Neural cell (in vitro differentiated cells): ENCODE measurements around the gene LYPD6B. TPM values are rescaled to one million over a fixed set of nuclear protein-coding genes. Genes with fewer than 3 reads are reported as not detected.

ENCODE experiments used
- H2AFZ ChIP-seq: fragments of 200-600, 300-800 bp; sonication (generic), shearing (Covaris generic); 2 replicates; pipeline ENCODE4 v1.6.0; 2014; ENCODE audit warnings: low read depth, mild to moderate bottlenecking, antibody characterized with exemption, low read length, moderate library complexity
- H3F3A ChIP-seq: fragments of 200-600 bp; shearing (Covaris generic); 2 replicates; pipeline ENCODE4 v1.6.1; 2016; ENCODE audit warnings: mild to moderate bottlenecking, moderate library complexity, mixed read lengths, antibody characterized with exemption, low read length; ENCODE audit not compliant: insufficient read depth, poor library complexity, severe bottlenecking
- H3K27ac ChIP-seq: fragments of 200-600, 300-800 bp; sonication (generic), shearing (Covaris generic); 2 replicates; pipeline ENCODE4 v1.5.1; 2014; ENCODE audit warnings: mild to moderate bottlenecking, low read length, moderate library complexity
- H3K27me3 ChIP-seq: fragments of 300-800, 200-600 bp; sonication (generic), shearing (Covaris generic); 2 replicates; pipeline ENCODE4 v1.6.0; 2014; ENCODE audit warnings: mild to moderate bottlenecking, low read depth, low read length, moderate library complexity; ENCODE audit not compliant: insufficient read depth
- H3K36me3 ChIP-seq: fragments of 300-800, 200-600 bp; sonication (generic), shearing (Covaris generic); 2 replicates; pipeline ENCODE4 v1.5.1; 2014; ENCODE audit warnings: mild to moderate bottlenecking, antibody characterized with exemption, low read length, moderate library complexity; ENCODE audit not compliant: insufficient read depth
- H3K4me2 ChIP-seq: fragments of 300-800, 200-600 bp; sonication (generic), shearing (Covaris generic); 2 replicates; pipeline ENCODE4 v1.6.0; 2014; ENCODE audit warnings: mild to moderate bottlenecking, low read length
- H3K4me3 ChIP-seq: fragments of 300-800, 200-600 bp; sonication (generic), shearing (Covaris generic); 2 replicates; pipeline ENCODE4 v1.5.1; 2014; ENCODE audit warnings: mild to moderate bottlenecking, low read length, moderate library complexity
- H3K79me2 ChIP-seq: fragments of 200-600 bp; shearing (Covaris generic); replicated peaks from 2 replicates; pipeline ENCODE4 v1.6.0; 2014; ENCODE audit warnings: mild to moderate bottlenecking, low read length, moderate library complexity; ENCODE audit not compliant: insufficient read depth
- H3K9ac ChIP-seq: fragments of 300-800, 200-600 bp; sonication (generic), shearing (Covaris generic); 2 replicates; pipeline ENCODE4 v1.6.1; 2016; ENCODE audit warnings: mild to moderate bottlenecking, low read length, mixed read lengths
- H3K9me2 ChIP-seq: fragments of 200-600 bp; shearing (Covaris generic); 2 replicates; pipeline ENCODE4 v1.6.1; 2016; ENCODE audit warnings: mild to moderate bottlenecking, low read length, mixed read lengths; ENCODE audit not compliant: insufficient read depth
- H3K9me3 ChIP-seq: fragments of 200-600, 300-800 bp; sonication (generic), shearing (Covaris generic); 2 replicates; pipeline ENCODE4 v1.6.1; 2016; ENCODE audit warnings: mild to moderate bottlenecking, mixed run types, low read length, moderate library complexity, mixed read lengths
- H4K20me1 ChIP-seq: fragments of 200-600 bp; shearing (Covaris generic); 2 replicates; pipeline ENCODE4 v1.6.1; 2016; ENCODE audit warnings: mild to moderate bottlenecking, mixed run types; ENCODE audit not compliant: insufficient read depth
- CTCF ChIP-seq: fragments of 450-650 bp; IDR thresholded peaks from 2 replicates; pipeline ENCODE4 v1.5.1; 2014; ENCODE audit warnings: antibody characterized with exemption, mild to moderate bottlenecking, moderate library complexity; ENCODE audit not compliant: poor library complexity, severe bottlenecking
- EP300 ChIP-seq: fragments of 450-650 bp; conservative IDR thresholded peaks from 2 replicates; pipeline ENCODE4 v1.6.1; 2014; ENCODE audit warnings: antibody characterized with exemption, mild to moderate bottlenecking, moderate library complexity; ENCODE audit not compliant: poor library complexity, severe bottlenecking
- EZH2 ChIP-seq: fragments of 200-600, 300-800 bp; shearing (Covaris generic), sonication (generic); IDR thresholded peaks from 2 replicates; pipeline ENCODE4 v1.6.1; 2014; ENCODE audit warnings: antibody characterized with exemption, low read length, borderline replicate concordance, mild to moderate bottlenecking; ENCODE audit not compliant: insufficient read depth, poor library complexity, severe bottlenecking
- MXI1 ChIP-seq: fragments of 450-650 bp; conservative IDR thresholded peaks from 2 replicates; pipeline ENCODE4 v1.6.1; 2014; ENCODE audit warnings: antibody characterized with exemption, mild to moderate bottlenecking; ENCODE audit not compliant: poor library complexity, severe bottlenecking
- POLR2AphosphoS5 ChIP-seq: IDR thresholded peaks from 2 replicates; pipeline ENCODE4 v1.6.1; 2012
- RAD21 ChIP-seq: fragments of 450-650 bp; conservative IDR thresholded peaks from 2 replicates; pipeline ENCODE4 v1.6.1; 2014; ENCODE audit warnings: antibody characterized with exemption, mild to moderate bottlenecking, moderate library complexity
- REST ChIP-seq: IDR thresholded peaks from 2 replicates; pipeline ENCODE4 v1.6.1; 2012; ENCODE audit warnings: borderline replicate concordance
- SMC3 ChIP-seq: fragments of 450-650 bp; conservative IDR thresholded peaks from 2 replicates; pipeline ENCODE4 v1.6.1; 2014; ENCODE audit warnings: antibody characterized with exemption, mild to moderate bottlenecking, moderate library complexity; ENCODE audit not compliant: poor library complexity
- TAF1 ChIP-seq: IDR thresholded peaks from 2 replicates; pipeline ENCODE4 v1.6.1; 2012; ENCODE audit warnings: low read depth
- polyA plus RNA-seq: library from polyadenylated mRNA; depleted of rRNA; stranded (reverse); fragments of >200 nt; gene quantifications from 2 replicates; pipeline ENCODE4 v1.2.3, GENCODE V29; 2014

The LYPD6B gene
- polyA plus RNA-seq, 1 donor from 2014 or later, result 0.68 TPM

- H3K4me3 ChIP-seq, result no peak overlapping the region
- H3K4me2 ChIP-seq, result no peak overlapping the region
- H3K27me3 ChIP-seq, result no peaks in the 10 kb centered on the region
- TF ChIP-seq POLR2AphosphoS5 (no peak), EZH2 (no peak), MXI1 (no peak), EP300 (no peak), CTCF (no peak), SMC3 (no peak), TAF1 (no peak), REST (no peak), RAD21 (no peak)
- H3K9ac ChIP-seq, result no peak overlapping the region
- no peak overlapping the region for H3K27ac ChIP-seq
- H3F3A ChIP-seq, result no peaks in the 10 kb centered on the region
- H3K79me2 ChIP-seq, result no peaks in the 10 kb centered on the region
- H3K36me3 ChIP-seq, result peaks cover 13% of the 10 kb centered on the region
- no peaks in the 10 kb centered on the region for H4K20me1 ChIP-seq
- H3K9me3 ChIP-seq, result no peaks in the 10 kb centered on the region
- H2AFZ ChIP-seq, result no peak overlapping the region
- H3K9me2 ChIP-seq, result no peaks in the 10 kb centered on the region
These were observed 39.7 kb upstream of the LYPD6B start for GRCh38 chr2:148998831-148999200.

GRCh38 chr2:148999451-148999921 lies 39.0 kb upstream of the LYPD6B start:
- no peak overlapping the region for H2AFZ ChIP-seq
- peaks cover 13% of the 10 kb centered on the region for H3K36me3 ChIP-seq
- H3K4me2 ChIP-seq, result no peak overlapping the region
- H3K27ac ChIP-seq, result no peak overlapping the region
- H3K9me2 ChIP-seq, result no peaks in the 10 kb centered on the region
- H3K4me3 ChIP-seq, result no peak overlapping the region
- TF ChIP-seq MXI1, result no peak
- TF ChIP-seq RAD21, result no peak
- TF ChIP-seq CTCF, result no peak
- TF ChIP-seq TAF1, result no peak
- no peak for TF ChIP-seq POLR2AphosphoS5
- TF ChIP-seq SMC3, result no peak
- TF ChIP-seq REST, result no peak
- TF ChIP-seq EP300, result no peak
- no peak for TF ChIP-seq EZH2
- H3K9ac ChIP-seq, result no peak overlapping the region
- H3K27me3 ChIP-seq, result no peaks in the 10 kb centered on the region
- H3K79me2 ChIP-seq, result no peaks in the 10 kb centered on the region
- H3K9me3 ChIP-seq, result no peaks in the 10 kb centered on the region
- no peaks in the 10 kb centered on the region for H4K20me1 ChIP-seq
- no peaks in the 10 kb centered on the region for H3F3A ChIP-seq
